ENCODE measurements around the gene C10orf71.

Gene C10orf71

DNA sequence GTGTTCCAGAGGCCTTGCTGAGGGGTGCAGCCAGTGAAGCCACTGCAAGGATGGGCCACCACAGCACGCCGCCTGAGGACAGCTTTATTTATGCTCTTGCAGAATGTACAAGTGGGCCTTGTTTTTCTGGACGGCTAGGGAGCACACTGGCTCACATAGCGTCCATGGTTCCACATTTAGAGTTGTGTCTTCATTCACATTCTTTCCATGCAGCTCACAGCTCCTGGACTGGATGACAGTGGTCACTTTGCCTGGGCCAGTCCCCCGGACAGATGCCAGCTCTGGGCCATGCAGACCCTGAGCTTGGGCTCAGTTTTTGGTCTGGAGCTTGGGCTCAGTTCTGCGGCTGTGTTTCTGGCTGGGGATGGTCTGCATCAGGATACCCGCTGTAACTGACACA lies 2.6 kb upstream of the C10orf71 start:
- no peak for DNase-seq

GRCh38 chr10:49296836-49297235 lies 2.1 kb upstream of the C10orf71 start:
- DNase-seq = no peak

DNA sequence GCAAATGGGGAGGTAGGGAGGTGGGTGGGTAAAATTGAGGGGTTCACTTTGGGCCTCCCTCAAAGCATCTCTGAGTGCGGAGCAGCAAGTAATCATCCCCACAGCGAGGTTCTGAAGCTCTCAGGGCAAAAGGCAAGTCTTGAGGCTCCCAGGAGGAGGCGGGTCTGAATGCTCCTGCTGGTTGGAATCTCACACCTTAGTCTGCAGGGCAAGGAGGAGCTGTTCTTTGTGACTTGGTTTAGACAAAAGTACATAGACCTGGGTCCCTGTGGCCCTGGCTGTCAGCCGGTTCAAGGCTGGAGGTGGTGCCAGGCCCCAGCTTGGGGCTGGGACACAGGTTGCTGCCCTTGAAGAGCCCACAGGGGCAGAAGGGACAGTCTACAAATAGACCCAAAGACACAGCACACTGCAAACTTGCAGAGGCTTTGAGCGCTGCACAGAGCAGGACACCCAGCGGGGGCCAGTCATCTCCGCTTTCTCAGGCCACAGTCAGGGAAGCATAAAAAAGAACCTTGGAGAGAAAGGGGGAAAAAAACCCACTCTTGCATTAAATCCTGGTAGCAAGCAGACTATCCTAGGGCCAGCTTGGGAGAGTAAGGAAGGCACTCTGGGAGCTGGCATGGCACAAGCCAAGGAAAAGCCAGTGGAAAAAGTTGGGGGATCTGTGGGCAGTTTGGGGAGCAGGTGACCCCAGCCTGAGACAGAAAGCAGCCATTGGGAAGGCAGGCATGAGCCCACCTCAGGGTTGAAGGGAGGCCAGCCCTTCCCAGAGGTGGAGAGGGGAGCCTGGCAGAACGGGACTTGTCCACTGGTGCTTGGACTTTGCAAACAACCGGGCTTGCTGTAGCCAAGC lies 926 bp upstream of the C10orf71 start:
- no peak for DNase-seq

DNA sequence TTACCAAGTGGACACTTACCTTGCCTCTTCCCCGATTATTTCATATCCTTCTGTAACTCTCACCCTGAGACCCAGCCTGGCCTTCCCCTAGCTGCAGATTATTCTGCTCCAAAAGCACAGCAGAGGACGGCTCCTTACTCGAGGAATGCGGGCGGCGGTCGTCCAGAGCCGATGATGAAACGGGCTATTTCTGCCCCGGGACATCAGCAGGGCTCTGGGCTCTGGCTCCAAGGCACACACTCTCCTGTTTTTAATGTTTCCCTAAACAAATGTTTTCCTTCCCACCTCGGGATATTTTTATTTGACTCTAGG lies 343 bp upstream of the C10orf71 start:
- DNase-seq = no peak

DNA sequence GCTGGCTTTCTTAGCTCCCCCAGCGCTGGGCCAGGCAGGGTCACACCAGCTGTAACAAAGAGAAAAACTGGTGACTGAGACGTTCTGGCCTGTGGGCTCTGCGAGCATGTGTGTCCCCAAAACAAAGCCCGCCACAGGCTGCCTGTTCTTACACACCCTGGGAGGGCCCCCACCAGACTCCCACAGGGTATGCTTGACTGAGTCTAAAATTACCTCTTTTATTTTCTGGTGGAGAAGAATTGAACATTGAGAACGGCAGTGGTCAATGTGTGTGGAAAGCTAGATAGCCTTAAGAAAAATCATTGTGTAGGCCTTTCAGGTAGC lies 808 bp downstream of the C10orf71 start:
- DNase-seq = no peak

- no peak for DNase-seq
These were observed 1.4 kb downstream of the C10orf71 start for GRCh38 chr10:49300140-49300974.

DNA sequence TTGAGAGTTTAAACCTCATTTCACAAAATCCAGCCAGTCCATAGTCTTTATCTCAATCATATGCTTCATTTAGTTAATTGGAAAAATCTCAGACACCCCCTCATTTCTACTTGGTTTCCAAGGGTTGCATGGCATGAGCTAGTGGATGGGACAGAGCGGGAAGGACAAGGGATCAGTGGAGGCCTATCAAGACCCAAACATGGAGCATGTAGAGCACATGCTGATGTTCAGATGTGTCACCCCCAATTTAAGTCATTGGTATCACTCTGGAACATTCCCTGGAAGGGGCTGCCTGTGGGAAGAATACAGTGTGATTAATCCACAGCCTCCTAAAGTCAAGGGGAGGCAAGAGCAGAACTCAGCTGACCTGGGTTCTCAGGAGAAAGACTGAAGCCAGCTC lies 2.3 kb downstream of the C10orf71 start:
- no peak for DNase-seq

DNA sequence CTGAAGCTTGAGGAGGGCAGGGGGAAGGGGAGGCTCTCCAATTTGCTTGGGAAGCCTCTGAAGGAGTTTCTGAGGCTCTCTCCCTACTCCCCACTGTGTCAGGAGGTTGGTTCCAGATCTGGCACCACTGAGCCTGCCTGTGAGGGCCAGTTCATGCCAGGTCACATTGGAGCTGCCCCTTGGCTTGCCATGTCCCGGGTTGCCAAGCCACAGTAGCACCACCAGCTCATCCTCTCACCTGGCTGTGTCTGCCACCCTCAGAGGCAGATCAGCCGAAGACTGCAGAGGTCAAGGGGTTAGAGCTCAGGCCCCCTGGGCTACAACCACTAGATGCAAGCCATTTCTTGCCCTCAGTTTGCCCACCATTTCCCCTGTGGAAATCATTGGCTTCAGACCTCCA lies 3.1 kb downstream of the C10orf71 start:
- no peak for DNase-seq

GRCh38 chr10:49303711-49304110 lies 4.7 kb downstream of the C10orf71 start:
- DNase-seq = no peak

GRCh38 chr10:49304137-49304536 lies 5.2 kb downstream of the C10orf71 start:
- no peak for DNase-seq

DNA sequence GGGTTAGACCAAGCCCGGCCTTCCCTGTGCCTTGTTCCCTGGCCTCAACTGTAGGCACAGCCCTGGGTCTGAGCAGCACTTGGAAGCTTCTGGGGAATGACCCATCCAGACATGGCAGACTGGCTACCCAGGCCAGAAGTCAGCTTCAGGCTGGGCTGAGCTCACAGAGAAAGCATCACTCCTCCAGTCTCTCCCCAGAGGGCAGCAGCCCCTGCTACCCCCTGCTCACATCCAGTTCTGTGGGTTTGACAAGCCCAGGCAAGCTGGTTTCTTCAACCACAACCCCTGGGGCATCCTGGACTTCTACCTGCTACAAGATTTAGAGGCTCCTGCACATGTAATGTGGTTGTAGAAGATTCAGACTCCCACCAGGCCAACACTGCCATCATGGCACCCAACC lies 9.0 kb downstream of the C10orf71 start:
- DNase-seq = no peak

DNA sequence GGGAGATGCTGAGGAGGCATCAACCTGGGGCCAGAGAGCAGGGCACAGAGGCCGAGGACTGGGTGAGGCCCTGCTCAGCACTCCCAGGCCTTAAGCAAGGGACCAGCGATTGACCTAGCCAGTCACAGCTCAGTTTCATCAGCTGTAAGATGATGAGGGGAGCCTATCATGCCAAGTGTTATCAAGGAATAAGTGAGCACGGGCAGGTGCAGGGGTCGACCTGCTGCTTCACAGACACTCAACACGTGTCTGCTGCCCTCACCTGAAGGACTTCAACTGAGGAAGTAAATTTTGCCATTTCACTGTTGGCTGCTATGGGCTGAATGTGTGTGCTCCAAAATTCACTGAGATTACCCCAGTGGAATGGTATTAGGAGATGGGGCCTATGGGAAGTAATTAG lies 9.9 kb downstream of the C10orf71 start:
- DNase-seq = no peak

DNA sequence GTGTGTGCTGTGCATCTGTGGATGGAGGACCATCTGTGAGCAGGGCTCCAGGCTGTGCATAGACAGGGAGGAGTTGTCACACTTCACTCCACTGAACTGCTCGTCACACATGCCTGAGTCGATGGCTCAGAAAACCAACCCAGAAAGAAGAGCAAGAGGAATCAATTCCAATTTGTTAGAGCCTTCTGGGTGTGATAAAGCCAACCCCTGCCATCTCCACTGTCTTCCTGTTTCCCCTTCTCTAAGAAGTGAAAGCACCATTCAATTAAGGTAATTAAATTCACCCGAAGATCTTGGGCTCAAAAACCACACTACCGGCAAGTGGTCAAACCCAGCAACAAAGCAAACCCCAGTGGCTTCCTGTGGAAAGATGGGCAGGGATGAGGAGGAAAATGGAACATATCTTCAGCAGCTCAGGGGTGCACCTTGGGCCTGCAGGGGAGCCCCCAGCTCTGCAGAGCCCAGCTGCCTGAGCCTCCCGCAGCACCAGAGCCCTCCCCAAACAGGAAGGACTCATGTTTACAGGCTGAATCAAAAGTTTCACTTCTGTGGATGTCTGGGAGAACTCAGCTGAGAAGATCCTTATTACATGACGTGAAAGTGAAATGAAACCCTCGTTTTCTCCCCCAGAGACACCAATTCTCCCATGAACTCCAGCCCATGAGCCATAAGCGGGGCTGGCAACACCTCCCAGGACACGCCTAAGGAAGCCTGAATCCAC lies 10.9 kb downstream of the C10orf71 start:
- no peak for DNase-seq

DNA sequence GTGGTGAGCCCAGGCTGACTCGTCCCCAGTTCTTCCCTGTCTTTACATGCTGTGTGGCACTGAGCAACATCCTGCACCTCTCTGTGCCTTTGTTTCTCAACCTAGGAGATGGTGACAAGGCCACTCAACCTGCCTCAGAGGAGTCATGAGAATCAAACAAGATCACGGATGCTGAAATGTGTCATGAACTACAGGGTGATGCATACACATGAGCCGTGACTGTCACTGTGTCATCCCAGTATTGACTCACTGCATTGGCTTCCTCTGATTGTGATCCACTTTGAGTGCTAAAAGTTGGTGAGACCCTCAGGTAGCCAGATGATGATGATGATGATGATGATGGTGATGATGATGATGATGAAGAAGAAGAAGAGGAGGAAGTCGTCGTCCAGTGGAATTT lies 11.5 kb downstream of the C10orf71 start:
- DNase-seq = no peak

GRCh38 chr10:49310901-49311554 lies 12.1 kb downstream of the C10orf71 start:
- DNase-seq = no peak

DNA sequence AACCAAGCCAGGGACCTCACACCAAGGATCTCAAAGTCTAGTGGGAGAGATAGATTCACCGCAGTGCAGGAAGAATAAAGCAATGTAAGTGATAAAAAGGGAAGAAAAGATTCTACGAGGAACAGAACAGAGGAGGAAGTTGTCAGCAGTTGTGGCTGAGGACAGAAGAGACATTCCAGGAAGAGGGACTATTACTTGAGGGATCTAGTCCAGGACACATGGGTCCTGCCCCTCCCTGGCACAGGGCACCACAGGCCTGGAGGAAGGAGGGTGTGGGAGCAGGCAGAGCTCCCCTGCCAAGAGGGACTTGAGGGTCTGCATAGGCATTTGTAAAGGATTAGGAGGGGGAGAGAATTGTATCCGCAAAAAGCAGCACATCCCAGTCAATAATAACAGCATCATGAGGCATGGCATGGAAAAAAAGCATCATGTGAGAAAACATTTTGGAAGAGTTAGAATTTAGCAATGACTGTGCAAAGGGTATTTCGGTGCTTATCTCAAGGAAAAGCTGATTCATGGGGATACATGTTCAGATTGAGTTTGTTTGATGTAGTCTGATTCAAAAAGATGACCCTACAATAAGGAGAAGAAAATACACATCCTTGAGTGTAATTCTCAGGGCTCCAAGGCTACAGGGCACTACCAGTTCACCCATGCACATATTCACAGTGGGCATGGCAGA lies 12.7 kb downstream of the C10orf71 start:
- no peak for DNase-seq

DNA sequence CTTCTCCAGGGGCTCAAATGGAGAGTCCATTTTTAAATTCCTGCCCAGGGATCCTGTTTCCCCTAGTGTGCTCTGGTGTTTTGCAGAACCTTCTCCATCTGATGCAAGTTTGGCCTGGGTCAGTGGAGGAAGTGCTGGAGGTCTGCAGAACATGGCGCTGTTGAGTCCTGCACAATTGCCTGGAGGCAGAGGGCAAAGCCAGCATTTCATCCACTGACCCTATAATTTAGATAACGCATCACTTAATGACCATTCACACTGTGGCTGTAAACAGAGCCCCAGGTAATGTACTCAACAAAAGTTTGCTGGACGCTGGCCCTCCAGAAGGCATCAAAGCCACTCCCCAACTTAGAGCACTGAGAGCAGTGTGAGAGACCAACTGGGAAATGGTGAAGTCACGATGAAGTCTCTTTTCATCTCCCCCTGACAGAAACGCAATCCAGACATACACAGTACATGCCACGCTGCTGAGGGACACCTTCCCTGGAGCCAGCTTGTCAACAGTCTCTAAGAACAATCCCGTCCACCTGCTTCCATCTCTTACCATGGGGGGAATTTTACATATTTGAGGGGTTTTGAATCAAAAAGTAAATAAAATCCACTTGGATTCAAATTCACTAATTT lies 13.4 kb downstream of the C10orf71 start:
- no peak for DNase-seq

GRCh38 chr10:49313501-49314070 lies 14.6 kb downstream of the C10orf71 start:
- no peak for DNase-seq

DNA sequence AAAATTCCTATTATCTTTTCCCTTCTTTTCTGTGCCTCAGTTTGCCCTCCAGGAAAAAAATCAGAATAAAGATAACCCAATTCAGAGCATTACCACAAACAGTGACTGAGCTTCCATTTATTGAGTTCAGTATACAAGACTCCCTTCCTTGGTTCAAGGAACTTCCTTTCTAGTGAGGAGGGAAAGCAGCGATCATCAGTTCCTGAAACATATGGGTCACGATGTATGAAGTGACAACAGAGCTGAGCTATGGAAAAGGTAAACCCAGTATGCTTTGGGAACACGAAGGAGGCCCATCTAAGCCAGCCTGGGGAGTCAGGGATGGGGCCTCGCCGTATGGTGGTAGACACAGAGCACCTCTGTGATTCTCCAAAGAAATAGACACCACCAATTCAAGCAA lies 15.8 kb downstream of the C10orf71 start:
- DNase-seq = no peak

DNA sequence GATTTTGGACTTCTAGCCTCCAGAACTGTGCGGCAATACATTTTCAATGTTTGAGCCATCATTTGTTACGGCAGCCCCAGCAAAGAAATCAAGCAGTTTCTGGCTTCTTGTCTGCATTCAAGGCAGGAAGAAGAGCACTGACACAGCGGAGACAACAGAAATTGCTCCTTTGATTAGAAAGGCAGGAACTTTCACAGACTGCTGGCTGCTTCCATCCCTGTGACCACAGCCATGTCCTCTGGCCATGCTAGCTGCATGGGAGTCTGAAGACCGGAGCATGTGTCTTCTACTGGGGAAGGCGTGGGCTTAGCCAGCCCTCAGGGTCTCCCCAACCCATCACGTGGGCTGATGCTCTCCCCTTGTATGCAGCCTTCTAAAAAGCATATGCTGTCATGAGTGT lies 19.1 kb downstream of the C10orf71 start:
- DNase-seq = no peak

DNA sequence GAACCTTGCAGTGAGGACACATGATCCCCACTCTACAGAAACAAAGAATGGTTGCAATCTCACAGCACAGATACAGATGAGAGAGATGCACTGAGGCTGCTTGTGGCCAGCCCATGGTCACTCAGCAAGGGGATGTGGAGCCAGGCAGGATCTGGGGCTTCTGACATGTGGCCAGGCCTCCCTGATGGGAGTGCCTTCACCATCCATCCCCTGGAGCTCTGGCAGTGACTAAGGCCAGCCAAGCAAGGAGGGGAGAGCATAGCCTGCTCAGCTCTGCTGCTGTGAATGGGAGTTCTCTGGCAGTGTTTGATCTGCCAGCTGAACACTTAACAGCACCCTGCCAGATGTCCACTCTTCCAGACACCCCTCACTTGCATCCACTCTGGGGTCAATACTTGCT lies 19.8 kb downstream of the C10orf71 start:
- DNase-seq = no peak

DNA sequence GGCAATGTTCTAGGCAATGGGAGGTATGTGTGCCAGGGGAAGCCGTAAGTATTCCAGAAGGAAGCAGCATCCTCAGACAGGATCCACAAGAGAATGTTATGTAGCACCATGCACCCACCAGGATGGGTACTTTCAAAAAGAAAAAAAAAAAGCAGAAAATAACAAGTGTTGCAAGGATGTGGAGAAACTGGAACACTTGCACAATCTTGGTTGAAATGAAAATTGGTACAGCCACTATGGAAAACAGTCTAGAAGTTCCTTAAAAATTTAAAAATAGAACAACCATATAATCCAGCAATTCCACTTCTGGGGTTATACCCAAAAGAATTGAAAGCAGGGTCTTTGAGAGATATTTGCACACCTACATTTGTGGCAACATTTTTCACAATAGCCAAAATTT lies 20.2 kb downstream of the C10orf71 start:
- DNase-seq = no peak

Data from C1 segment of cervical spinal cord (tissue), 14 donors.